Measurements from ENCODE around the gene AOC3. TPM values are rescaled to one million over a fixed set of nuclear protein-coding genes. Genes with fewer than 3 reads are reported as not detected.

AOC3 gene
- total and polyA plus RNA-seq, 7 donors: 3.5 to 227 (median 58.1) TPM

DNA sequence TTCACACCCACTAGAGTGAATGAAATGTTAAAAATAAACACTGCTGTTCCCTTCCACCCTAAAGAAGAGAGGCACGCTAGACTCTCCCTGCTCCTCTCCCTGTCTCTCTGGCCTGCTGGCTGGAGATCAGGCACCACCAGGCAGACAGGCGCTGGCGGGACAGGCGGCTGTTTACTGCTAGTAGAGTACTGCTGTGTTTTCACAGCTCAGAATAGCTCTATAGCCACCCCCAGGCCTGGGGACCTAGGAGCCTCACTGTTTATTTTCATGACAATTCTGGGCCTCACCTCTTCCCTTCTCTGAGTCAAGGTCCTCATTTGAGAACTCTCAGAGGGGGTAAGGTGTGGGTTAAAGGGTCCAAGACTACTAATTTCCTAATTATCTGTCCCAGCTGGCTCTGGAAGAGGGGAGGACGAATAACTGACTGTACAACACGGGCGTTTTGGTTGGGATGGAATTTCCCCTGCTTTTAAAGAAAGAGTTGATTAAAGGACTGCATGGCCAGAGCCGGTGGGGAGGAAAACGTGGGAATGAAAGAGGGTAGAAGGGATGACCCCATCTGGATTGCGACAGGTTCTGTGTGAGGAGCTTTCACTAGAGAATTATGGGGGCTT, 40.6 kb downstream of the AOC3 start:
- Histone ChIP-seq H3K27me3 (no peaks in the 10 kb centered on the region), H3K9me3 (no peaks in the 10 kb centered on the region), H3K27ac (peak overlapping the region; percentile 77 to 83 (median 80)), H3K4me1 (peaks cover 0 to 53% (median 41%) of the 10 kb centered on the region in 4 donors), H3K4me3 (no peak overlapping the region), H3K36me3 (no peaks in the 10 kb centered on the region)
- TF ChIP-seq, protein P1, sequence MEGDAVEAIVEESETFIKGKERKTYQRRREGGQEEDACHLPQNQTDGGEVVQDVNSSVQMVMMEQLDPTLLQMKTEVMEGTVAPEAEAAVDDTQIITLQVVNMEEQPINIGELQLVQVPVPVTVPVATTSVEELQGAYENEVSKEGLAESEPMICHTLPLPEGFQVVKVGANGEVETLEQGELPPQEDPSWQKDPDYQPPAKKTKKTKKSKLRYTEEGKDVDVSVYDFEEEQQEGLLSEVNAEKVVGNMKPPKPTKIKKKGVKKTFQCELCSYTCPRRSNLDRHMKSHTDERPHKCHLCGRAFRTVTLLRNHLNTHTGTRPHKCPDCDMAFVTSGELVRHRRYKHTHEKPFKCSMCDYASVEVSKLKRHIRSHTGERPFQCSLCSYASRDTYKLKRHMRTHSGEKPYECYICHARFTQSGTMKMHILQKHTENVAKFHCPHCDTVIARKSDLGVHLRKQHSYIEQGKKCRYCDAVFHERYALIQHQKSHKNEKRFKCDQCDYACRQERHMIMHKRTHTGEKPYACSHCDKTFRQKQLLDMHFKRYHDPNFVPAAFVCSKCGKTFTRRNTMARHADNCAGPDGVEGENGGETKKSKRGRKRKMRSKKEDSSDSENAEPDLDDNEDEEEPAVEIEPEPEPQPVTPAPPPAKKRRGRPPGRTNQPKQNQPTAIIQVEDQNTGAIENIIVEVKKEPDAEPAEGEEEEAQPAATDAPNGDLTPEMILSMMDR (IDR thresholded peaks at IDR 0.05): no peak
- TF ChIP-seq EP300 (IDR thresholded peaks at IDR 0.05): no peak
- no peak for TF ChIP-seq POLR2A (IDR thresholded peaks at IDR 0.05)
- TF ChIP-seq POLR2AphosphoS5 (IDR thresholded peaks at IDR 0.05): no peak
- WGBS, 2 donors: 53 to 65% methylated on average over 10 of the region's 10 CpGs
- intact Hi-C loops (cut with DNase I): no loop called here
- DNase-seq: peak; percentile 89

- intact Hi-C loops (cut with DNase I): no loop called here
- 34 to 36% methylated on average over 4 of the region's 4 CpGs for WGBS, 2 donors
- no peak for DNase-seq
- Histone ChIP-seq H3K9me3 (no peaks in the 10 kb centered on the region), H3K36me3 (no peaks in the 10 kb centered on the region), H3K4me3 (no peak overlapping the region), H3K27me3 (no peaks in the 10 kb centered on the region), H3K4me1 (peaks cover 0 to 53% (median 41%) of the 10 kb centered on the region in 4 donors), H3K27ac (peak overlapping the region in 3 of 4 donors; percentile 79 to 83 (median 80))
- TF ChIP-seq POLR2AphosphoS5 (IDR thresholded peaks at IDR 0.05) (no peak), EP300 (IDR thresholded peaks at IDR 0.05) (no peak), POLR2A (IDR thresholded peaks at IDR 0.05) (no peak)
- TF ChIP-seq, protein P1 (IDR thresholded peaks at IDR 0.05): no peak
These were observed 42.4 kb downstream of the AOC3 start for GRCh38 chr17:42893359-42893758.

GRCh38 chr17:42894283-42895184, 43.5 kb downstream of the AOC3 start:
- intact Hi-C loops (cut with DNase I): no loop called here
- H3K4me3 ChIP-seq: no peak overlapping the region
- peak; percentile 21 for DNase-seq
- no peak for TF ChIP-seq EP300 (IDR thresholded peaks at IDR 0.05)
- TF ChIP-seq POLR2AphosphoS5 (IDR thresholded peaks at IDR 0.05): no peak
- no peak for TF ChIP-seq POLR2A (IDR thresholded peaks at IDR 0.05)
- TF ChIP-seq, protein P1 (IDR thresholded peaks at IDR 0.05): no peak
- H3K9me3 ChIP-seq: no peaks in the 10 kb centered on the region
- H3K4me1 ChIP-seq: peaks cover 0 to 53% (median 41%) of the 10 kb centered on the region in 4 donors
- H3K36me3 ChIP-seq: no peaks in the 10 kb centered on the region
- 29 to 70% methylated on average over 12 of the region's 12 CpGs for WGBS, 2 donors
- peak overlapping the region in 3 of 4 donors; percentile 7 to 83 (median 80) for H3K27ac ChIP-seq
- H3K27me3 ChIP-seq: no peaks in the 10 kb centered on the region

- Histone ChIP-seq H3K27me3 (no peaks in the 10 kb centered on the region), H3K27ac (peak overlapping the region in 3 of 4 donors; percentile 2 to 83 (median 7)), H3K9me3 (no peaks in the 10 kb centered on the region), H3K4me1 (peaks cover 0 to 53% (median 41%) of the 10 kb centered on the region in 4 donors), H3K4me3 (no peak overlapping the region), H3K36me3 (no peaks in the 10 kb centered on the region)
- intact Hi-C loops (cut with DNase I): no loop called here
- peak; percentile 90 for DNase-seq
- 1 to 29% methylated on average over 2 of the region's 2 CpGs for WGBS, 2 donors
- TF ChIP-seq POLR2AphosphoS5 (IDR thresholded peaks at IDR 0.05): peak; percentile 18 to 52 (median 38)
- TF ChIP-seq, protein P1 (IDR thresholded peaks at IDR 0.05): no peak
These were observed 44.2 kb downstream of the AOC3 start for GRCh38 chr17:42895185-42895555.
